Colonic mucosa (tissue), 4 donors: ENCODE data around the gene LUZP1. TPM values are rescaled to one million over a fixed set of nuclear protein-coding genes. Genes with fewer than 3 reads are reported as not detected.

ENCODE experiments used
- DNase-seq: peaks from one replicate; pipeline ENCODE4 v3.0.0-alpha.2; 2020
- H3K27ac ChIP-seq: fragments of 200-600 bp; one replicate; pipeline ENCODE4 v1.8.0; 2021
- H3K27me3 ChIP-seq: fragments of 200-600 bp; one replicate; pipeline ENCODE4 v1.8.0; 2021
- H3K36me3 ChIP-seq: fragments of 200-600 bp; one replicate; pipeline ENCODE4 v1.8.0; 2021
- H3K4me1 ChIP-seq: fragments of 200-600 bp; one replicate; pipeline ENCODE4 v1.8.0; 2021; ENCODE audit warnings: mild to moderate bottlenecking
- H3K4me3 ChIP-seq: fragments of 200-600 bp; one replicate; pipeline ENCODE4 v1.8.0; 2021
- H3K9ac ChIP-seq, 2 donors: one replicate each; pipeline ENCODE4 v1.7.0; 2013; ENCODE audit warnings: control low read depth in 2 of 2, low read depth in 2 of 2, low read length in 2 of 2
- H3K9me3 ChIP-seq: fragments of 200-600 bp; one replicate; pipeline ENCODE4 v1.8.0; 2021
- CTCF ChIP-seq: fragments of 200-600 bp; IDR thresholded peaks from one replicate; pipeline ENCODE4 v1.8.0; 2022; ENCODE audit warnings: antibody characterized with exemption, mild to moderate bottlenecking
- intact Hi-C: fragments of 100-400 bp; cut with DNase I; formaldehyde crosslinking; loops from one replicate; pipeline ENCODE4 v1.14.1; 2022
- total RNA-seq, 2 donors: library from RNA; stranded (reverse); fragmentation: NEBNext Ultra II Directional in 1 of 2; extraction: Animal tissue kit (Norgen Biotek cat#: 25700) in 1 of 2; gene quantifications; one replicate each; pipeline ENCODE4 v1.2.1, GENCODE V29; 2021
- donor health status: healthy.
- donor health status: DM: no; HTN: no; CAD: no.
- donor health status: DM: no; HTN: no; CAD: no.

Gene LUZP1
- total RNA-seq, 2 donors from 2014 or later: 42.4 to 50.4 TPM

- no peak overlapping the region for H3K27ac ChIP-seq
- H3K36me3 ChIP-seq: peaks cover 22% of the 10 kb centered on the region
- no peak overlapping the region for H3K4me3 ChIP-seq
- H3K9ac ChIP-seq: no peak overlapping the region
- TF ChIP-seq CTCF: no peak
- H3K4me1 ChIP-seq: no peaks in the 10 kb centered on the region
- no peak for DNase-seq
- intact Hi-C loops: no loop called here
- no peaks in the 10 kb centered on the region for H3K9me3 ChIP-seq
- no peaks in the 10 kb centered on the region for H3K27me3 ChIP-seq
Measured at GRCh38 chr1:23080885-23081284, 87.8 kb downstream of the LUZP1 start.

GRCh38 chr1:23079025-23079424 lies 89.6 kb downstream of the LUZP1 start:
- Histone ChIP-seq H3K9ac (no peak overlapping the region), H3K27ac (no peak overlapping the region), H3K27me3 (no peaks in the 10 kb centered on the region), H3K9me3 (no peaks in the 10 kb centered on the region), H3K4me1 (no peaks in the 10 kb centered on the region), H3K36me3 (peaks cover 12% of the 10 kb centered on the region), H3K4me3 (no peak overlapping the region)
- TF ChIP-seq CTCF: no peak
- no peak for DNase-seq
- intact Hi-C loops: no loop called here

- Histone ChIP-seq H3K36me3 (peaks cover 10% of the 10 kb centered on the region), H3K9me3 (no peaks in the 10 kb centered on the region), H3K9ac (no peak overlapping the region), H3K4me1 (no peaks in the 10 kb centered on the region), H3K27ac (no peak overlapping the region), H3K4me3 (no peak overlapping the region), H3K27me3 (no peaks in the 10 kb centered on the region)
- TF ChIP-seq CTCF: no peak
- no peak for DNase-seq
- intact Hi-C loops: no loop called here
Measured at GRCh38 chr1:23074012-23074411, 94.6 kb downstream of the LUZP1 start.

GRCh38 chr1:23069675-23070074 lies 99.0 kb downstream of the LUZP1 start:
- Histone ChIP-seq H3K4me3 (no peak overlapping the region), H3K9me3 (no peaks in the 10 kb centered on the region), H3K27ac (no peak overlapping the region), H3K4me1 (no peaks in the 10 kb centered on the region), H3K9ac (no peak overlapping the region), H3K27me3 (no peaks in the 10 kb centered on the region), H3K36me3 (peaks cover 6% of the 10 kb centered on the region)
- no peak for TF ChIP-seq CTCF
- intact Hi-C loops: no loop called here
- DNase-seq: no peak

GRCh38 chr1:23069149-23069548 lies 99.5 kb downstream of the LUZP1 start:
- Histone ChIP-seq H3K36me3 (peaks cover 6% of the 10 kb centered on the region), H3K9me3 (no peaks in the 10 kb centered on the region), H3K27ac (no peak overlapping the region), H3K9ac (no peak overlapping the region), H3K4me1 (no peaks in the 10 kb centered on the region), H3K4me3 (no peak overlapping the region), H3K27me3 (no peaks in the 10 kb centered on the region)
- no peak for DNase-seq
- intact Hi-C loops: no loop called here
- no peak for TF ChIP-seq CTCF

GRCh38 chr1:23066075-23066474 lies 102.6 kb downstream of the LUZP1 start:
- Histone ChIP-seq H3K9ac (no peak overlapping the region), H3K27ac (no peak overlapping the region), H3K4me1 (no peaks in the 10 kb centered on the region), H3K36me3 (peaks cover under 1% of the 10 kb centered on the region), H3K9me3 (no peaks in the 10 kb centered on the region), H3K4me3 (no peak overlapping the region), H3K27me3 (no peaks in the 10 kb centered on the region)
- DNase-seq: no peak
- intact Hi-C loops: no loop called here
- TF ChIP-seq CTCF: no peak
